ENCODE measurements around the gene LRP1B.

GRCh38 chr2:141003967-141004657, 1126.7 kb downstream of the LRP1B start:
- TF ChIP-seq CTCF (IDR thresholded peaks at IDR 0.05) (no peak), ZFX (IDR thresholded peaks at IDR 0.05; ENCODE audit: borderline replicate concordance) (no peak)
